ENCODE results near the gene ARHGEF39.
"Not testable (repeated sequence)": the region's sequence is repeated elsewhere in the genome, so short reads cannot be mapped to it uniquely, and the experiment has no call there.

- not testable (repeated sequence) for TF ChIP-seq POLR2AphosphoS5 (IDR thresholded peaks at IDR 0.05; ENCODE audit: borderline replicate concordance, low read depth, low read length); EZH2 (IDR thresholded peaks at IDR 0.05); FOXP2 (optimal IDR thresholded peaks at IDR 0.05; ENCODE audit: control extremely low read depth, extremely low read length, insufficient read depth)
Measured at GRCh38 chr9:35612066-35612465, 52.9 kb downstream of the ARHGEF39 start.

Data from SK-N-MC (cell line).